NCI-H460 (cell line): ENCODE results near the gene KDM3B. TPM values are rescaled to one million over a fixed set of nuclear protein-coding genes. Genes with fewer than 3 reads are reported as not detected.

Experiments
- DNase-seq: peaks from one replicate; pipeline ENCODE4 v3.0.0-alpha.2; 2016; ENCODE audit warnings: low read depth; ENCODE audit errors: extremely low read depth
- total RNA-seq: library from RNA; depleted of rRNA; stranded (reverse); fragments of >200 nt; shearing (Covaris generic); gene quantifications from 2 replicates; pipeline ENCODE4 v1.2.3, GENCODE V29; 2014

Gene KDM3B
- total RNA-seq, 1 experiment from 2014 or later = 34.6 TPM

- no peak for DNase-seq
Measured at GRCh38 chr5:138344887-138345622, 7.4 kb upstream of the KDM3B start.

GRCh38 chr5:138346889-138347288 lies 5.6 kb upstream of the KDM3B start:
- DNase-seq = no peak

DNA sequence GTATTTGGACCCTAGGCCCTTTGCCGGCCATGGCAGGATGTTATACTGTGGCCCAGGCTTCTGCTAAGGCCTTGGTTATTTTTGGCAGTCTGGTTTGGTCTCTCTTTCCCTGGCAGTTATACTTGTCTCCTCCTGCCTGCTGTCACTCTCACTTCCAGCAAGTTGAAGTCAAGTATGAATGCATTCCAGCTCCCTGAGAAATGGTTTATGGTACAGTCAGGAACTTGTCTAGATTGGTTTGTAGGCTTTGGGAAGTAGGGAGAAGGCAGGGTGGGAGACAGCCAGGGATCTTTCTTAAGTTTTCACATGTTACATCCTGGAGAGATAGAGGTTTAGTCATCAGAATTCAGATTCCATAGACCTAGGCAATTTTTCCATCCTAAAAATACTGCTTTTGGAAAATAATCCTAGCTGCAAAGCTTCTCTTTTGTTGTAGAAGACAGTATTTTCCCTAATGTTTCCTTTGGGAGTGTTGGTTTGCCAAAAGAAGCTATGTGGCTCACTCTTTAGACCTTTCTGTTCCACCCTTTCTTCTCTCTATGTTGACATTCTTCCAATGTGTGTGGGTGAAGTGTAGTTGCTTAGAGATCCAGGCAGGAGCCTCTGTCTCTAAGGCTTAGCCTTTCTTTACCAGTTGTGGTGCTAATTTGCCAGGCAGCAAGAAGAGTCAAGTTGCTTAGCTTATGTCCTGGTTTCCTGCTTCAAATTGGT lies 2.5 kb upstream of the KDM3B start:
- DNase-seq = no peak

GRCh38 chr5:138350563-138350890 lies 2.0 kb upstream of the KDM3B start:
- DNase-seq = no peak

- DNase-seq = no peak
Measured at GRCh38 chr5:138351056-138351455, 1.4 kb upstream of the KDM3B start.

DNA sequence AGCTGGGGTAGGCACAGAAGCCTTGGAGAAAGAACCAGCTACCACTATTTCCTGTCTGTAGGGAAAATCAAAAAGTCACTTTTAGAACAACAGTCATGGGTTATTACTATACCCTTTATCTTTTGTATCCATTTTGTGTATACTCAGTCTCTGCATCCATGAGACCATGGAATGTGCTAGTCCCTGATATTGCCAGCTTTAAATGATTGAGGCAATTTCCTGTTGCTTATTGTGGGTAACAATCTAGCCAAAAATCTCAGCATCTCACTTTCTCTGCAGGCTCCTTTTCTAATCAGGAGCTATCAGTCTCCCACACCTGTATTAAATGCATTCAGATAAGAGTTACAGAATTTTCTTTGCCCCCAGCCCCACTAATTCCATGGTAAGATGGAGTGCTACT lies 968 bp upstream of the KDM3B start:
- no peak for DNase-seq

DNA sequence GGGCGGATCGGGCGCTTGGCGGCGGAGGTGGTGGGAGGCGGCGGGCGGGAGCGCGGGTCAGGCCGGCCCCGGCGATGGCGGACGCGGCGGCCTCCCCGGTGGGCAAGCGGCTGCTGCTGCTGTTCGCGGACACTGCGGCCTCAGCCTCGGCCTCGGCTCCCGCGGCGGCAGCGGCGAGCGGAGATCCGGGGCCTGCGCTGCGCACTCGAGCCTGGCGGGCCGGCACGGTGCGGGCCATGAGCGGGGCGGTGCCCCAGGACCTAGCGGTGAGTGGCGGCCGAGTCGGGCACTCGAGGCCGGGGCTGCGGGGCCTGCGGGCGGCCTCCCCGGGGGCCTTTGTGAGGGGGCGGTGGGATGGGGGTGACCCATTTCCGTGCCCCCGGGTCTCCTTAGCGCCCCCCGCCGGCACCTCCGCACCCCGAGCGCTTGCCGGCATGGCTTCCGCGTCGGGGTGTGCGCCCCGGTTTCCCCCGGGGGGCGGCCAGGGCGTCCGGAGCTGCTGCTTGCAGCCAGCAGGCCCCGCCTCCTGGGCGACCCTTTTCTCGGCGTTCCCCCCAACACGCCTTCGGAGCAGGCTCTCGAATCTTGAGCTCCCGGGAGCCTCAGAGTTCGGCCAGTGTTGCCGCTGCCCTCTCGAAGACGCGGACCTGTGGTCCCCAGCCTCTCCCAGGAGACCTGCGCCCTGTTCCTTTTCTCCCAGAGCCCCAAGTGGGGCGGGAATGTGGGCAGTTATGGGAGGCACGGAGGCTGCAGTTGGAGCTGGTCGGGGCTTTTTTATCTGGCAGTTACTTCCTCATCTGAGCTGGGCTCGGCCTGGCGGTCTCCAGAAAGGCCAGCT lies 456 bp downstream of the KDM3B start:
- peak; percentile 42 for DNase-seq

DNA sequence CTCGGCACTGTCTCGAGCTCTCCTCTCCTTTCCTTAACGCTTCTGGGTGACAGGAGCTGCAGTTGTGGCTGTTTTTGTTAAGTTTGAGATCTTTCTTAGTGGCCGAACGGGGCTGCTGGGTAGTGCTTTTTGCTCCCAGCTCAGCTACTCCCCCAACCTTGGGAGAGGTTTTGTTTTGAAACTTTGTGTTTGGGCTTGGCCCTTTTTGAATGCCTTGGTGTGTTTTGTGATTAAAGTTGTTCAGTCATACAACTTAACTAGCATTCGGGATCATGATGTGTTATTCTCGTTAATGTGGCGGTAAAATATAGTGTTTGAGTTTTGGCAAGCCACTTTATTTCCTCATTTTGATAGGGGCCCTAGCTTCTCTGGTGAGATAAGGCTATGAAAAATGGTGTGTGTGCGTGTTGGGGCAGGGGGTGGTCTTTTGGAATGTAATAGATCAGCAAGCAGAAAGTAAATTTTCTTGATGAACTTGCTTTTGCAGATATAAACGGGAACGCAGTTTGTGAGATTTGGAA lies 1.1 kb downstream of the KDM3B start:
- DNase-seq = no peak

GRCh38 chr5:138354387-138354786 lies 1.9 kb downstream of the KDM3B start:
- DNase-seq = no peak

- peak; percentile 45 for DNase-seq
Measured at GRCh38 chr5:138354926-138355378, 2.5 kb downstream of the KDM3B start.

DNA sequence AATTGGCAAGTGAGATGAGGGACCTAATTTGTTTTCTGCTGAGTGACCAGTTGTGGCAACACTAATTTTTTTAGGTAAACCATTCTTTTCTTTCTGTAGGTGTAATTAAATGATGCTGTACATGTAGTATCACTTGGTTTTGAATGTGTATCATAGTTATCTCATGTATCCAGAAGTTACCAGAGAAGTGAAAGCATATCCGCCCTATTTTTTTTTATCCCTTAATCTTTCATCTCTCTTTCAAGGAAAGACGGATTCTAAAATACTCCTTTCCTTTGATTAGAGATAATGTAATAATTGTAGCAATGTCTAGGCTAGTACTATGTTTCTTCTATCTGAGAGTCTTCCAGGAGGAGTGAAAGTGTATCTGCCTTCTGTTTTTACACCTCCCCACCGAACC lies 7.1 kb downstream of the KDM3B start:
- DNase-seq = no peak

DNA sequence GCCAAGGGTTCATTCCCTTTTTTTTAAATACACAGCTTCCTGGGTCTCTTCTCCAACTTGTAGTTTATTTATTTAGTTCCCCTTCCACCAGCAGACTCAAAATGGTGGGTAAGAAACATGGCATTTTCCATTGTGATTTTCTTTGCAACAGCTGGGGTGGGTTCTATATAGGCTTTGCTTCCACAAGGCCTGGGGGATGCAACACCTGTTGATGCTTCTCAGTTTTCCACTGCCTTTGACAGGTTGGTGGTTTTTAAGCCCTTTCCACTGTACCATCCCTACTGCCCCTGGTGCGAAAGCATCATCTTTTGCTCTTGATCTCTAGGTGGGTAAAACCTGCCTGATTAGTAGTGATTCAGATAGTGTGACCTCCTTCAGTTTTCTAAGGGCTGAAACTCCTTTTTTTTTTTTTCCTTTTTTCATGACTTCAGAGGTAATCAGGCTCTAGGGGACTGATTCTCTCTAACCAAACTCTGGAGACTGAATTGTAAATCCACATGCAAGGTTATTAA lies 8.5 kb downstream of the KDM3B start:
- DNase-seq = no peak

DNA sequence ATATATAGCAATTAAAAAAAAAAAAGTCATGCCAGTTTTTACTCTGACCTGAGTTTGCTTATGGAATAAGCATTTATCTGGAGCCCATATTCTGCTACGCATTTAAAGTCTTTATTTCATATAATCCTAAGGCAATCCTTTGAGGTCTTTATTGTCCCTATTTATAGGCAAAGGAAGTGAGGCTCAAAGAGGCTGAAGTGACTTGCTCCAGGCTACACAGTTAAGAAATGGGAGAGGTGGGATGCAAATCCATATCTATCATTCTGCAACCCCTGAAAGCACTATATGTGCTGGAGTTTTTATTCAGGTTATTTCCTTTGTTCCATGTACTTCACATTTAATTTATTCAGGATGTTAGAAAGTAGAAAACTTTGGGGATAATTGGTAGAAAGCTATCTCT lies 12.1 kb downstream of the KDM3B start:
- no peak for DNase-seq

GRCh38 chr5:138366632-138367382 lies 14.3 kb downstream of the KDM3B start:
- no peak for DNase-seq

GRCh38 chr5:138369261-138369660 lies 16.8 kb downstream of the KDM3B start:
- no peak for DNase-seq

GRCh38 chr5:138369706-138370105 lies 17.2 kb downstream of the KDM3B start:
- no peak for DNase-seq

- no peak for DNase-seq
Measured at GRCh38 chr5:138370537-138370936, 18.1 kb downstream of the KDM3B start.

GRCh38 chr5:138371454-138371853 lies 19.0 kb downstream of the KDM3B start:
- DNase-seq = no peak

DNA sequence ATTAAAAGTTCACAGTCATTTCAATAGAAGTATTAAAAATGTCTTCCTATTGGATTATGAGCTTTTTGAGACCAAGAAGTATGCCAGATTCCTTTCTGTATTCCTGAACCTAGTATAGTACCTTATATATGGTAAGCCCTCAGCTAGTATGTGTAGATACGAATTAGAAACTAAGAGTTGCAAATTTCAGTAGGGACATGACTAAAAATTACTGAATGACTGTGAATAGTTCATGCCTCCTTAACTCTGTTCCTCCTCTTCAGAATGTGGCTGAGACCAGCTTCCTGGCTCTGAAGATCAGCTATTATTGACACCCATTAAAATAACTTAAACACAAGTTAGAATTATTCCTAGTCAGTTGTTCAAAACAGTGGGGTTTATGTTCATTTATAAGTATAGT lies 19.7 kb downstream of the KDM3B start:
- DNase-seq = no peak

- DNase-seq = no peak
Measured at GRCh38 chr5:138372653-138373052, 20.2 kb downstream of the KDM3B start.
